Activated CD4-positive, alpha-beta T cell treated with anti-CD3 and anti-CD28 coated beads, Interleukin-2, amount 50 U/mL, for 16 hours (primary cell): Measurements from ENCODE around the gene CHST1.
A peak's percentile ranks its signal among the peaks of the same experiment; 100 is the strongest.

Source experiments
- DNase-seq: peaks from one replicate; pipeline ENCODE4 v3.0.0-alpha.2; 2020

The CHST1 gene

DNA sequence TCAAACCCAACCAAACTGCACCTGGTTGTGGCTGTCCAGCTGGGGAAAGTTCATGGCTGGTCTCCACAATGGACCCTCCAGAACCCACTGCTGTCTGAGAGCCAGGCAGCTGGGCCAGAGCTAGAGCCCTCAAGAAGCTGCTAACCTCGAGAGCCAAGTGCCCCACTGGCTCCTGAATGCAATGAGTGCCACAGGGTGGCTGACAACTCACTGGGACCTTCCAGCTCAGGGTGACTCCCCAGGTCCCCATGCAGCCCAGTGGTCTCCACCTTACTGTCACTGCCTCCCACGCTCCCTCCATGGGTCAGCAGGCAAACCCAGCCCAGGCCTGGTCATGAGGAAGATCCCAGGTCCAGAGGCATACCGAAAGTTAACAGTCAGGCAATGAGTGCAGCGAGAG lies 8.0 kb upstream of the CHST1 start:
- DNase-seq, result no peak

DNA sequence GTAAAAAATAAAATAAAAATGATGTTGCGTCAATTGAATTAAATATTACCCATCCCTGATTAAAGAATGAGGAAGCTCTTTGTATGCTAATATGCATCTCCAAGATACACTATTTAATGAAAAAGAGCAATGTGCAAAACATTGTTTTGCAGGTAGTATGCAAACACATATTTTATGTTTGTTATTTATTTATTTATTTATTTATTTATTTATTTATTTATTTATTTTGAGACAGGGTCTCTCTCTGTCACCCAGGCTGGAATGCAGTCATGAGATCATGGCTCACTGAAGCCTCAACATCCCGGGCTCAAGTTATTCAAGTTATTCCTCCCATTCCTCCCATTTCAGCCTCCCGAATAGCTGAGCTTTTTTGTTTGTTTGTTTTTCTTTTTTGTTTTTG lies 7.2 kb upstream of the CHST1 start:
- no peak for DNase-seq

DNA sequence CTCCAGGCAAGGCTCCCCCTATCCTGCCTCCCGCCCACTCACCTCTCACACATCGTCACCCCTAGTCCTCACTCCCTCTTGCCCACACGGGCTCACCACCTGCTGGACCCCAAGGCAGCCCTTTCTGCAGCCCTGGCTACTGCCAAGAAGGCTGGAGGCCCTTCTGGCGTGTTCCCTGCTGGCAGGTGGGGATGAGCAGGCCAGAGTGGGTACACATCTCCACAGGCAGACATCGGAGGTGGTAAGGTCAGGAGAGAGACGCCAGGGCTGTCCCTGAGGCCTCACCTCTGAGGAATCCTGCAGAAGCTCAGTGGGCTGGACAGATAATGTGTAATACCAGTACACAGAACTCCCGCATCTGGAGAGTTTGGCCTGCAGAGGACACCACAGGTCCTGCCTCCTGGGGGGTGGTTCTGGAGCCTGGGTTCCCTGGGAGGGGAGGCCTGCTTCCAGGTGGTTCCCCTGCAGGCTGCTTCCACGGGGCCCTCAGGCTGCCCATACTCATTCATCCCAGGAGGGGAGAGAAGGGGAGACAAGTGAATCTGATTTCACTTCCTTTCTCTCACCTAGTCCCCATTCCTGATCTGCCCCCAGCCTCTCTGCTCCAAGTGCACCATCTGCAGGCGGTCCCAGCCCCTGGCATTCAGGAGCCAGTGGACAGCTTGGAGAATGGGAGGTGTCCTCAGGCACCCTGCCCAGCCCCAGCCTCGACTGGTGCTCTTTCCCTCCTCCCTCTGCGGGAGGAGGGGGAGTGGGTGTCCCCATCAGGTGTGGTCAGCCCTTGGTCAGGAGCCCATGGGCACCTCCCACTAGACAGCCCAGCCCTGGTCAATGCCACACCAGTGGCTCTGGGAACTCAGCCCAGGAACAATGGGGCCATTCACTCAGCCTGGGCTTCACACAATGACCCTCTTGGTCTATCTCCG lies 6.1 kb upstream of the CHST1 start:
- DNase-seq, result no peak

DNA sequence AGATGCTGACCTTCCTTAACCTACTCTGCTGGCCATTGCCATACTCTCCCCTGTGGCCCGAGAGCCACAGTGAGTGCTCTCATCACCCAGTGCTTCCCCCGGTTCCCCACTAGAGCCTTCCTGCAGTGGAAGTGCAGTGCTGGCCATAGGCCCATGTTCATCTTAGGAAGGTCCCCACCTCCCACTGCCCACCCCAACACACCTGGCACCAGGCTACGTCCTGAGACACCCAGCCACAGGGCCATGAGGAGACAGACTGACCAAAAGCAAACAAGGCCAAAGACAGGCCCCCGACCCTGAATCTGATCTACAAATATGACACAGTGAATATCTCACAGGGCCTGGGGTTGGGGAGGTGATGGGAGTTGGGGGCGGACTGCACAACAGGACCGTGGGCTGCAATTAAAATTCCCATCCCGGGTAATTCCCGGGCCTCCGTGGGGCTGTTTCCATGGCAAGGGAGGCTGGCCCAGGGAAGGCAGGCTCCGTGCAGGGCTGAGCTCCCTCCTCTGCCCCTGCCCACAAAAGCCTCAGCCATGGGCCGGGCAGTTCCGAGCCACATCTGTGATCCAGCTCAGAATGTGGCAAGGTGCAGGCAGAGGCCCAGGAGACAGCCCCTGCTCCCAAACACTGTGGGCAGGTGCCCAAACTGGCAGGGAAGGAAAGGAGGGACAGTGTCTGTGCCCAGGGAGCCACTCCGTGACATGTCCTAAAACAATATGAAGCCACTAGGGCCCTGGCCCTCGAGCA lies 5.1 kb upstream of the CHST1 start:
- DNase-seq, result no peak

DNA sequence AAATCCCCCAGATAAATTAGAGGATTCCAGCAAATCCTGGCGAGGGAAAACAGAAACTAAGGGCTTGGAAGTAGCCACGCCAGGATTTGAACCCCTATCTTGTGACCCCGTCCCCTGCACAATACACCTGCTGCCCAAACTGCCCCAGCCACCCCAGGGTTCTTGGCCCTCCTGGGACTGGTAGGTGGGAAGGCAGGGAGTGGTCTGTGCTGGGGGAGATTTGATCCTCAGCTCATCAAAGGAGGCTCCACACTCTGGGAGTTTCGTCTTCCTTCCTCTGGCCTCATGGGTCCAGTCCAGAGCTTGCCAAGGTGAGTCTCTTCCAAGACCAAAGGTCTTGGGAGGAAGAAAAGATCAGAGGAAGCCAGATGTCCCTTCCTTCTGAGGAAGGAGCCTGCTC lies 4.5 kb upstream of the CHST1 start:
- no peak for DNase-seq

DNA sequence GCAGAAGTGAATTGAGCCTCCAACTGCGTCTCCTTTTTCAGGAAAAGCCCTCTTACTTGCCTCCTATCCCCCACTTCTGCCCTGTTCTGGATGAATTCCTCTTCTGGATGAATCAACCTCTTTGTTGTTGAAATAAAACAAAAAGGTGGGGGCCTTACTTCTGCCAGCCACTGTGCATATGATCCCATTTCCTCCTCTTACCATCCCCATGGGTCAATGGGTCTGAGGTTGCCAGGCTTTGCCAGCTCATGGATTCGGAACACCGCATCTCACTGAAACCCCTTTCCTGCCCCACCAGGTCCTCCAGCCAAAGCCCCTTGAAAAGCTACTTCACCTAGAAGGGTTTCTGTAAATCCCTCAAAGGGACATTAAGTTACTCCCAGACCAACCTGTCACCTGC lies 3.7 kb upstream of the CHST1 start:
- DNase-seq, result no peak

DNA sequence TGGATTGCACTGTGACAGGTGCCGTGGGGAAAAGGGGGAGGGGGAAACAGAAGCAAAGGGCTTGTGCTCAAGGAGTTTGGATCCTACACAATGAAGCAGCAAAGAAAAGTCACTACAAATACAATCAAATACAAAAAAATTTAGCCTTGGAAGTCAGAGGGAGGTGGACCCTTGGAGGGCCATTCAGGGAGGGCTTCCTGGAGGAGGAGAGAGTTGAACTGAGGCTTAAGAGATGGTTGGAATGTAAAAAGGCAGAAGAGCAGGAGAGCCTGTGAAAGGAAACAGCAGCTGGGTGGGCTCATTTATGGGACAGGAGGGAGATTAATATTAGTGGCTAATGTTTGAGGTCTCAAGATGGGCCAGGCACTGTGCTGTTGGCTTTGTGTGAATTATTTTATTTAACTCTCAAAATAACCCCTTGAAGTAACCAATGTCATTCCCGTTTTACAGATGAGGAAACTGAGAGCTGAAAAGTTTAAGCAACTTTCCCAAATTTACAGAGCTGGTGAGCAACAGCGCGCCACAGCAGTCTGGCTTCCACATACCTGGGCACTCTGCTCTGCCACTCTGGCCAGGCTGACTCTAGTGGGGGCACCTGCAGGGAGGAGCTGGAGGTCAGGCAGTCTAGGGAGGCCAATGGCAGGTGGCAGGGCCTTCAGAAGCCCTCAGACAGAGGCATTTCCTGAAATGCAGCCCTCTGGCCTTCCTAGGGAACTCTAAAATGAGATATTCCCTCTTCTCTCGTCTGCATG lies 2.7 kb upstream of the CHST1 start:
- no peak for DNase-seq

DNA sequence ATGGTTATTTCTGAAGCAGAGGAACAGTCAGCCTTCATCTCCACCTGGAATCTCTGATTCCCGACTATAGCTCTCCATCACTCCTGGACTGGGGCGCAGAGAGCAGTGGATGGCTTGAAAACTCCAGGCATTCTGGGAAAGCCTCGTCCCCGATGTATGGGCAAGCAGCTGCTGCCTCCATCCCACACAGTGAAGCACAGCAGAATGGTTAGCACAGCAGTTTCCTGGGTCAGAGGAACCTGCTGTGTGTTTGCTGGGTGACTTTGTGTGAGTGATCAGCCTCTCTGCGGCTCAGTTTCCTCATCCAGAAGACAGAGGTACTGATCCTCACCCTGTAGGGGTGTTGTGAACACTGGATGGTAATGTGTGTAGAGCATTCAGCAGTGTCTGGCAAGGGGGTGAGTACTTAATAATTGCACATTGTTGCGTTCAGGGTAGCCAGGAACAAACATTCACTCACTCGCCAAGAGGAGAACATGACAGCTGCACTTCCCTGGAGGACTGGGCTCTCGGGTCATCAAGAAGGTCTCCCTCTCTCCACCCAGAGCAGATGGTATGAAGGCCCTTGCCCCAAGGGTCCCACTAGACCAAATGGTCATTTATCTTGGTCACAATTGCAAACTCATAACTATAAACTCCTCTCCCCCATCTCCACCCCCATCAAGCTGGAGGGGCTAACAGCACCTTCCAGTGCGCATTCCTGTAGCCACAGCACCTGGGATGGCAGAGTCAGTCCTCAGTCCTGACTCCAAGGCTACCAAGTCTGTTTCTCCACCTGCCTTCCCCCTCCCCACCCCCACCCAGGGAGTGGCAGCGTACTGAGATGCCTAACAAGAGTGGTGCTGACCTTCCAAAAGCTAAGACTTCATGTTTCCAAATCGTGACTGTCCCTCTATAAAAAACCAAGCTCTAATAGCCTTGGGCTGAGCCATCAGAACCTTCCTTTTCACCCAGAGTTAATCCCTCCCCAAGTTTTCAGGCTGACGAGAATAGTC lies 1.5 kb upstream of the CHST1 start:
- no peak for DNase-seq

DNA sequence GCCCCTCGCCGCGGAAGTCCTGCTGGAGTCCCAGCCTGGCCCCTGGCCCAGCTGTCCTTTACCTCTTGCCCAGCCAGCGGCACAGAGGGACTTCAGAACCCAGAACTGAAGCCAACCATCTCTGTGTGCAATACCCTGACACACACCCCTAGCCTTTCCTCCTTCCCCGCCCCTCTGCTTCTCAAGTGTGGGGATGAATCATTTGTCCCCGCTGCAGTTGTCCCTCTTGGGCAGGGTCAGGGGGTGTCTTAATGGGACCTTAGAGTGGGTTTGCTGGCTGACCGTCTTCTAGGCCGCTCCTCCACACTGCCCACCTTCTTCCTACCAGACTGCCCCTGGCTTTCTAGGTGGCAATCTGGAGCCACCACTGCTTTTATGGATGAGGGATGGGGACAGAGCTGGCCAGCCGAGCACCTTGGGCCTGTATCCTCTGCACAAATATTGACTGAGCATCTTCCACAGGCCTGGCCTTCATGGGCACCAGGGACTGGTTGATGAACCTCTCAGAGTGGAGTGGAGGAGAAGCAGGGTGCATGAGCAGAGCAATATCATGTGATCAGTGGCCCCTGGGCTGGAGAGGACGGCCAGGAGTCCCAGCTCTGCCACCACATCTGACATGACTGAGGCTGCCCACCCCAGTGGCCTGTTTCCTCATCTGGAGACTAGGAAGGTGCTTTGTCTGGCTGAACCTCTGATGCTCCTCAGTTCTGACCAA lies 668 bp upstream of the CHST1 start:
- no peak for DNase-seq

DNA sequence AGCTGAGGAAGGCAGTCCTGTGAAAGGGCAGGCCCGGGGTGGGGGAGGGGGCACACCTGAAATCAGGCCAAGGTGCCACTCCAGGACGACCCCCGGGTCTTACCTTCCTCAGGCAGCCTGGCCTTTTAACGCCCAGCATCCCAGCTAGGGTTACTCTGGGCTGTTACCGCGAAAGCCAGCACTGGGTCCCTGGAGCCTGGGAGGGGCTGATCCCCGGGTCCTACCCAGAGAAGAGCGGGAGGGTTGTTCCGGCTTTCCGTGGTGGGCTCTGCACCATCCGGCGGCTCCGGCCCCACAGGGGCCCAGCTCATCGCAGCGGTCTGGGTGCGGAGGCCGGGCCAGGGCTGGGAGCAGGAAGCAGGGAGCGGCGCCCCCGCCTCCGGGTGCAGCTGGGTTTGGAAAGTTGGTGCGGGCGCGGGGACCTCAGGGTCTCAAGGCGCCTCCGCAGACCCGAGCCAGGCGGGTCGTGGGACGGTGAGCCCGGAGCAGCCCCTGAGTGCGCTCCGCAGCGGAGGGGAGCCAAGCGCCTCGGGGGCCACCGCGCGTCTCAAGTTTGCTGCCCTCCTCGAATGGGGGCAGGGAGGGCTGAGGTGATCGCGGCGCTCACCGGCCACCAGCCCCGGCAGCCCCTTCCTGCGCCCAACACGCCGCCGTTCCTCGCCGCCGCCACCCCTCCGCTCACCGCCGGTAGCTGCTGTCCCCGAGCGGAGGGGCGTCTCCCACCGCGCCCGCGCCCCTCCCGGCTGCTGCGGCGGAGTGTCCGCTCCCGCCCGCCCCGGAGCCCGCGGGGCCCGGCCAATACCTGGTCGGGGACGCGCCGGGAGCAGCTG lies 831 bp downstream of the CHST1 start:
- no peak for DNase-seq

DNA sequence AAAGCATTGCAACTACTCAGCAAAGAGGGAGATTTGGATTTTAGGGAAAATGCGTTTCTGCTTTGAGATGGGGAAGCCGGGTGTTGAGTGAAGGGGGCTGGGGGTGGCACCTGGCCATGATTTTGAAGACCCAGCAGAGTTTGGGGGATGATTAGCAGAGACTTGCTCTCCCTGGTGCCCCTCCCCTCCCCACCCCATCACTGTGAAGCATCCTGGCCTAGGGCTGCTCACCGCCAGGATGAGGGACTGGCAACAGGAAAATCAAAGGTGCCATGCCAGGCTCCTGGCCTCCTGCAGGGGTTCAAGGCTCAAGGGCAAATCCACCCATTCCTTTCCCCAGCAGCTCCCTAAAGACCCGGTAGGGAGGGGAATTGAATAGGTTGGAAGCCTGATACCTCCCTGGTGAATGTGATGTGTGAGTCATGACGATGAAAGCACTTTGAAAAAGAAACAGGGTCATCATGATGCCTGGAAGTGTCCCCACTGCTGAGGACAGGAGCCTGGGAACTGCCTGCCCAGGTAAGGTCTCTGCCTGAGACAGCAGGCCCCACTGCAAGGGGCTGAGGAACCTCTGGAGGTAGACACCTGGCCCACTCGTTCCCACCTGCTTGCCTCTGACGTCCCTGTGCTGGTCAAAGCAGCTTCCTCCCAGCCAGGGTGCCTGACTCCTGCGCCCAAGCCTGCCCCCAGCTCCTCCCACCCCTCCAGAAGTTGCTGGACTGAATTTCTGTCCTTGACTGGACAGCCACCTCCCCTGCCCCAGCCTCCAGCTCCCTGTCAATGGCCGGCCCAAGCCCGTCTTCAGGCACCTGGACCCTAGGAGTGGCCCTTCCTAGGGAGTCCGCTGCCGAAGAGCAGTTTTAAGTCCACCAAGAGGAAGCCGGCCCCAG lies 1.7 kb downstream of the CHST1 start:
- no peak for DNase-seq

DNA sequence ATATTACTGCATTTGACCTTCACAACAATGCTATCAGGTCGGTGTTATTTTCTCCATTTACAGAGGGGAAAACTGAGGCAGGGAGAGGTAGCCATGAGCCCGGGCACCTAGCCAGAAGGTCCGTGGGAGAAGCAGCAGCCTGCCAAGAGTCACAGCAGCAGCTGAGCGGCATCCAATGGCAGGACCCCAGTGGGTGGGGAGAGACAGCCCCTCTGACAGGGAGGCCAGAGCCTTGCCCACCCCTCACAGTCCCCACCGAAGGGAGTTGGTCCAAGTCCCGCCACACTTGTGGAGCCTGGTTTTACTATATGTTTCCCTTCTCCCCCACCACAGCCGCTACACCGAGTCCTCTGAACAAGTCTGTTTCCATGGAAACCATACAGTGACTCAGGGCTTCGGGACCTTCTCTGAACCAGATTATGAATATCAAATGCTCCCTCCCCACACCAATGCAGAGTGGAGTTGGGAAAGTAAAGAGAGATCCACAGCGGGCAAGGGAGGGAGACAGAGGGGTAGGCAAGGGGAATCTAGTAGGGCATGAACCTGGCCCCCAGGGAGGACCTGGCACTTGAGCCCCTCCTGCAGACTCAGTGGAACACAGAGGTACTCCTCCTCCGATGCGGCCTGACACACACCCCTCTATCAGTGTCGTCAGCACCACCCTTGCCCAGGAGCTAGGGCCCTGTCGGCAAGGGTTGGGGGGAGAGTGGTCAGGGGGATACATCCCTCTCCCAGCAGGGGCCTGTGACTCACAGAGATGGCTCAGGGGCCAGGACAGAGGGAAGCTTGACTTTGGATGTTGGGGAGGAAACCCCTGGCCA lies 2.5 kb downstream of the CHST1 start:
- peak; percentile 37 for DNase-seq

DNA sequence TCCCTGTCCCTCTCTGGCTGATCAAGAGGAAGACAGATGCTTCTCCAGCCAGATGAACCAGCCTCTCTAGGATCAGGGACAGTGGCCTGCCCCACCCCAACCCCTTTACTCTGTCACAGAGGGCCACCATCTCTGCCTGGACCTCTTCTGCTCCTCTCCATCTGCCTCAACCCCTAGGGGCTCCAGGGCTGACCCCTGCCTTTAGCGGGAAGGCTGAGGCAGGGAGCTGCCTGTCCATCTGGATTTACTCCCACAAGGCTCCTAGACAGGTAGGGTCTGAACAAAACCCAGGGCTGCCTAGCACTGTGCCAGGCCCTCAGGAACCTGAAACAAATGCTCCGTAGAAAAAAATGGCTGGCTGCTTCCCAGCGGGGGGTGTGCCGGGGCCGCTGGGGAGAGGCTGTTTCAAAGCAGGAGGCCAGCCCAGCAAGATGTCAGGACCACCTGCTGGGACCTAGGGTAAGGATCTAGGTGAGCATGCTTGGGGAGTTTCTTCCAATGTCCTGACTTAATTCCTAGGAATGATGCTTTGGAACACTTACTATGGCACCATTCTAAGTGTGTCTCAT lies 3.2 kb downstream of the CHST1 start:
- no peak for DNase-seq

DNA sequence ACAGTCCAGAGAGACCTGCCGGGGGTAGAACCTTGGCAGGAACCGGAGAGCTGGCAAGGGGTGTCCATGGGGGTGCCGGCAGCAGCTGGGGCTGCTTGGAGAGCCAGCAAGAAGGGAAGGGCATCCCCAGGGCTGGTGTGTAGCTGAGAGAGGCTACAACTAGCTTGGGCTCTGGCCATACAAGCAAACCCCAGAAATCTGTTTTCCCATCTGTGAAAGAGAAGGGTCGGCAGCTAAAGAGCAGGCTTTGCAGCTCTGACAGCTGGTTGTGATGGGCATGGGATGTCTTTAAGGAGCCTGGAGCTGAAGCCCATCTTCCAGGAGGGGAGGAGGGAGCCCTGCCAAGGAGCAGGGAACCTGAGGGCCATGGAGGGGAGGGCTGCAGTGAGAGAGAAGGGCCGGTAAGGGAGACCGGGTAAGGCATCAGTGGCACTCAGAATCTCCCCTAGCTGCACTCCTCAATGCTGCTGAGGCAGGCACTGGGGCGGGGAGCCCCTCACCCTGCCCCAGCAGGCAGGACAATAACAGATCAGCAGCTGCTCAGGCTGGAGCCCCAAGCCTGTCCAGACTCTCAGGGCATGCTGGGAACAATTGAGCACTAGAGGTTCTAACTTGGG lies 3.9 kb downstream of the CHST1 start:
- DNase-seq, result no peak

DNA sequence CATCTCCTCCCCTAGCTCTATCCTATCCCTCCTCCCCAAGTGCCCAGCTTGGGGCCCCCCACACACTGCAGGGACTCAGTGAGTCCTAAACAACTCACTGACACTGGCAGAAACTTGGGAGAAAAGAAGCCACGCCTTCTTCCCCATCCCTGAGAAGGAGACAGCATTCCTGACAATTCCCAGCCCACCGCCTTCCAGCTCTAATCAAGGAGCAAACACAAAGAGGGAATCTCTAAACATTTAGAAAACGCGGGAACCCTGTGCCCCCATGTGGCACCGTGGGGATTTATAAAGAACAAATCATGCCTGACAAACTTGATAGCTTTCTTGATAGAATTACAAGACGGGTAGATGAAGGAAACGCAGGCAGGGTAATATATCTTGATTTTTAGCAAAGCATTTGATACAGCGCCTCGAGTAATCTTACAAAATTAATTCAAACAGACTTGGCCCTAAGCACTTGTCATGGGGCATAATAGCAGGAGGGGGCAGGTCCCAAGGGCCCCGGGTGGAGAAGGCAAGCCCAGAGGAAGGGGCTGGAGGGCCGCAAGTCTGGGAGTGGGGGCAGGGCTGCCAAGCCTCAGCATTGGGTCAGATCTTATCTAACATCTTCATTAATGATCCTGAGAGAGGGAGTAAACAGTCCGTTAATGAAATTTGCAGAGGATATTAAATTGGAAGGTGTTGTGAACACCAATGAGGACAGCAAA lies 4.5 kb downstream of the CHST1 start:
- no peak for DNase-seq

DNA sequence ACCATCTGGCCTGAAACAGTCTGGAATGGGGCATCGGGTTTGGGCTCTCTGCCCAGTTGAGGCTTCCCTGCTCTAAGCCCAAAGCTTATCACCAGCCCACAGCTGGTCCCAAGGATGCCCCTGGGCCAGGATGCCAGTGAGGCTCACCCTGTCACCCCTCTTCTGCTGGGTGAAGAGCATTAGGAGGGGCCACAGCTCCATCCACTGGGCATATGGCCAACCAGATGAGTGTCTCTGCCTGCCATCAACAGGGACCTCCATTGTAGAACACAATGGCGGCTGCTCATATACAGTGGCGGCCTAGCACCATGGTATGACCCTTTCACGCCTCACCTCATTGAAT lies 5.6 kb downstream of the CHST1 start:
- no peak for DNase-seq
